GM18511 (cell line): ENCODE results near the gene UBXN4.
"Not testable (repeated sequence)": the region's sequence is repeated elsewhere in the genome, so short reads cannot be mapped to it uniquely, and the experiment has no call there.

Experiments used
- ATAC-seq: cut with Tn5 transposase; IDR thresholded peaks from one replicate; pipeline ENCODE4 v1.9.1; 2021; ENCODE audit warnings: mild to moderate bottlenecking, moderate library complexity; ENCODE audit not compliant: unreplicated experiment

Gene UBXN4

GRCh38 chr2:135741395-135742324 lies at the start of gene UBXN4:
UBXN4 (plus strand) TSS chr2:135741855; CDS start chr2:135741930, 75 bp downstream.
- peak; percentile 92 for ATAC-seq

- ATAC-seq: no peak
Observed at GRCh38 chr2:135694711-135695110, 46.9 kb upstream of the UBXN4 start.

- ATAC-seq: no peak
Observed at GRCh38 chr2:135698838-135699237, 42.8 kb upstream of the UBXN4 start.

- no peak for ATAC-seq
Observed at GRCh38 chr2:135701442-135701841, 40.2 kb upstream of the UBXN4 start.

- no peak for ATAC-seq
Observed at GRCh38 chr2:135703300-135703699, 38.4 kb upstream of the UBXN4 start.

GRCh38 chr2:135704075-135704474 lies 37.6 kb upstream of the UBXN4 start:
- not testable (repeated sequence) for ATAC-seq

GRCh38 chr2:135708159-135708558 lies 33.5 kb upstream of the UBXN4 start:
- ATAC-seq: no peak

- ATAC-seq: peak; percentile 68
Observed at GRCh38 chr2:135709992-135710391, 31.7 kb upstream of the UBXN4 start.

- not testable (repeated sequence) for ATAC-seq
Observed at GRCh38 chr2:135715086-135715485, 26.6 kb upstream of the UBXN4 start.

- ATAC-seq: no peak
Observed at GRCh38 chr2:135728064-135728743, 13.5 kb upstream of the UBXN4 start.

- no peak for ATAC-seq
Observed at GRCh38 chr2:135732561-135732960, 9.1 kb upstream of the UBXN4 start.

- ATAC-seq: no peak
Observed at GRCh38 chr2:135733045-135733444, 8.6 kb upstream of the UBXN4 start.

- ATAC-seq: no peak
Observed at GRCh38 chr2:135736546-135736945, 5.1 kb upstream of the UBXN4 start.

GRCh38 chr2:135740206-135740605 lies 1.4 kb upstream of the UBXN4 start:
- ATAC-seq: no peak

GRCh38 chr2:135741043-135741394 lies 636 bp upstream of the UBXN4 start:
- ATAC-seq: no peak

- peak; percentile 24 for ATAC-seq
Observed at GRCh38 chr2:135742325-135742757, 686 bp downstream of the UBXN4 start.

GRCh38 chr2:135743860-135744259 lies 2.2 kb downstream of the UBXN4 start:
- no peak for ATAC-seq

- no peak for ATAC-seq
Observed at GRCh38 chr2:135744760-135745314, 3.2 kb downstream of the UBXN4 start.

- ATAC-seq: no peak
Observed at GRCh38 chr2:135745545-135745944, 3.9 kb downstream of the UBXN4 start.

- ATAC-seq: no peak
Observed at GRCh38 chr2:135755573-135755972, 13.9 kb downstream of the UBXN4 start.

- ATAC-seq: no peak
Observed at GRCh38 chr2:135756692-135757091, 15.0 kb downstream of the UBXN4 start.

- no peak for ATAC-seq
Observed at GRCh38 chr2:135762022-135762421, 20.4 kb downstream of the UBXN4 start.
